ENCODE results near the gene UBAC2. TPM values are rescaled to one million over a fixed set of nuclear protein-coding genes. Genes with fewer than 3 reads are reported as not detected.

UBAC2 gene
- total and polyA plus RNA-seq, 4 experiments from 2014 or later, result 88.4 to 161 (median 101) TPM

- ChIA-PET POLR2A (ENCODE audit: partially characterized antibody) (interaction anchor here (0.7 to 8.2 kb wide), 13 partner anchors 9 to 145 kb away, joined by 3 to 159 read pairs (median 7); partner anchors contain the start of gene GPR183), CTCF (ENCODE audit: partially characterized antibody) (interaction anchor here (0.7 to 12.4 kb wide), 7 partner anchors 9 to 147 kb away, joined by 3 to 139 read pairs (median 5); no protein-coding TSS in a partner anchor)
- Mint-ChIP-seq H3K27ac (peak overlapping the region; percentile 88 to 95 (median 93)), H3K4me3 (peak overlapping the region in 7 of 8 donors; percentile 21 to 84 (median 70)), H3K36me3 (peaks cover 15 to 50% of the 10 kb centered on the region in 2 donors), H3K27me3 (no peaks in the 10 kb centered on the region), H3K9me3 (no peaks in the 10 kb centered on the region), H3K4me1 (peaks cover 65 to 100% (median 84%) of the 10 kb centered on the region in 4 donors)
- no peak overlapping the region for H3K4me3 ChIP-seq (ENCODE audit: low read length in 2 of 2)
- H3K27ac ChIP-seq (ENCODE audit: low read depth, low read length), result peak overlapping the region; percentile 20
- no peak for DNase-seq
- H3K36me3 ChIP-seq (ENCODE audit: insufficient read depth, low read length), result peaks cover 14% of the 10 kb centered on the region
- no peaks in the 10 kb centered on the region for H3K9me3 ChIP-seq (ENCODE audit: control insufficient read depth in 1 of 2, low read length in 2 of 2)
- intact Hi-C loops (cut with micrococcal nuclease), result loop anchor here (10.0 kb wide), 1 partner anchor 316 kb away; the partner anchor contains the start of gene CLYBL
- H3K27me3 ChIP-seq (ENCODE audit: insufficient read depth, low read length), result no peaks in the 10 kb centered on the region
- peaks cover 95% of the 10 kb centered on the region for H3K4me1 ChIP-seq (ENCODE audit: insufficient read depth, low read length)
Observed at GRCh38 chr13:99289271-99289670, 88.6 kb downstream of the UBAC2 start.

GRCh38 chr13:99289674-99290337 lies 89.2 kb downstream of the UBAC2 start:
- H3K4me1 ChIP-seq (ENCODE audit: insufficient read depth, low read length), result peaks cover 95% of the 10 kb centered on the region
- Mint-ChIP-seq H3K4me3 (peak overlapping the region in 7 of 8 donors; percentile 29 to 83 (median 64)), H3K36me3 (peaks cover 17 to 53% of the 10 kb centered on the region in 2 donors), H3K4me1 (peaks cover 60 to 97% (median 81%) of the 10 kb centered on the region in 4 donors), H3K27me3 (no peaks in the 10 kb centered on the region), H3K9me3 (no peaks in the 10 kb centered on the region), H3K27ac (peak overlapping the region; percentile 88 to 95 (median 93))
- no peaks in the 10 kb centered on the region for H3K27me3 ChIP-seq (ENCODE audit: insufficient read depth, low read length)
- peak overlapping the region; percentile 20 for H3K27ac ChIP-seq (ENCODE audit: low read depth, low read length)
- POLR2A ChIA-PET (ENCODE audit: partially characterized antibody), result interaction anchor here (0.9 to 7.8 kb wide), 6 partner anchors 10 to 25 kb away, joined by 3 to 159 read pairs (median 8); partner anchors contain the start of gene GPR183
- no peaks in the 10 kb centered on the region for H3K9me3 ChIP-seq (ENCODE audit: control insufficient read depth in 1 of 2, low read length in 2 of 2)
- intact Hi-C loops (cut with micrococcal nuclease), result loop anchor here (2.0 to 10.0 kb wide), 2 partner anchors 17 to 315 kb away; partner anchors contain the start of genes CLYBL and GPR183
- DNase-seq, result peak in 4 of 5 donors; percentile 51 to 78 (median 56)
- no peak overlapping the region for H3K4me3 ChIP-seq (ENCODE audit: low read length in 2 of 2)
- peaks cover 17% of the 10 kb centered on the region for H3K36me3 ChIP-seq (ENCODE audit: insufficient read depth, low read length)
- CTCF ChIA-PET (ENCODE audit: partially characterized antibody), result interaction anchor here (1.6 to 12.4 kb wide), 5 partner anchors 10 to 146 kb away, joined by 5 to 139 read pairs (median 15); no protein-coding TSS in a partner anchor

- H3K27ac ChIP-seq (ENCODE audit: low read depth, low read length), result no peak overlapping the region
- no peak overlapping the region for H3K4me3 ChIP-seq (ENCODE audit: low read length in 2 of 2)
- ChIA-PET POLR2A (ENCODE audit: partially characterized antibody) (interaction anchor here (0.6 to 19.6 kb wide), 6 partner anchors 8 to 92 kb away, joined by 3 to 406 read pairs (median 21); partner anchors contain the start of gene GPR183), CTCF (ENCODE audit: partially characterized antibody) (interaction anchor here (1.4 to 3.3 kb wide), 2 partner anchors 9 to 21 kb away, joined by 3 to 16 read pairs; no protein-coding TSS in a partner anchor)
- H3K27ac Mint-ChIP-seq, result peak overlapping the region; percentile 88 to 96 (median 94)
- intact Hi-C loops (cut with micrococcal nuclease), result loop anchor here (1.0 to 2.0 kb wide), 2 partner anchors 11 to 16 kb away; partner anchors contain the start of gene GPR183
- H3K27me3 Mint-ChIP-seq, result no peaks in the 10 kb centered on the region
- H3K36me3 ChIP-seq (ENCODE audit: insufficient read depth, low read length), result peaks cover 28% of the 10 kb centered on the region
- H3K36me3 Mint-ChIP-seq, result peaks cover 28 to 62% of the 10 kb centered on the region in 2 donors
- H3K4me1 ChIP-seq (ENCODE audit: insufficient read depth, low read length), result peaks cover 95% of the 10 kb centered on the region
- peak in 4 of 5 donors; percentile 49 to 68 (median 56) for DNase-seq
- H3K9me3 Mint-ChIP-seq, result no peaks in the 10 kb centered on the region
- H3K9me3 ChIP-seq (ENCODE audit: control insufficient read depth in 1 of 2, low read length in 2 of 2), result no peaks in the 10 kb centered on the region
- no peaks in the 10 kb centered on the region for H3K27me3 ChIP-seq (ENCODE audit: insufficient read depth, low read length)
- H3K4me3 Mint-ChIP-seq, result peak overlapping the region in 7 of 8 donors; percentile 43 to 76 (median 59)
- peaks cover 65 to 97% (median 81%) of the 10 kb centered on the region in 4 donors for H3K4me1 Mint-ChIP-seq
Observed at GRCh38 chr13:99290894-99291293, 90.2 kb downstream of the UBAC2 start.

- ChIA-PET CTCF (ENCODE audit: partially characterized antibody) (interaction anchor here (0.9 to 3.3 kb wide), 10 partner anchors 9 to 143 kb away, joined by 3 to 19 read pairs (median 6); no protein-coding TSS in a partner anchor), POLR2A (ENCODE audit: partially characterized antibody) (interaction anchor here (0.5 to 19.6 kb wide), 19 partner anchors 11 to 144 kb away, joined by 3 to 406 read pairs (median 5); partner anchors contain the start of genes GPR18, GPR183 and UBAC2)
- Histone ChIP-seq H3K36me3 (ENCODE audit: insufficient read depth, low read length) (peaks cover 30% of the 10 kb centered on the region), H3K9me3 (ENCODE audit: control insufficient read depth in 1 of 2, low read length in 2 of 2) (no peaks in the 10 kb centered on the region), H3K27me3 (ENCODE audit: insufficient read depth, low read length) (no peaks in the 10 kb centered on the region), H3K27ac (ENCODE audit: low read depth, low read length) (peak overlapping the region; percentile 46), H3K4me1 (ENCODE audit: insufficient read depth, low read length) (peaks cover 95% of the 10 kb centered on the region), H3K4me3 (ENCODE audit: low read length in 2 of 2) (no peak overlapping the region)
- Mint-ChIP-seq H3K4me3 (peak overlapping the region in 6 of 8 donors; percentile 3 to 73 (median 35)), H3K27me3 (no peaks in the 10 kb centered on the region), H3K27ac (peak overlapping the region; percentile 80 to 94 (median 88)), H3K4me1 (peaks cover 65 to 96% (median 78%) of the 10 kb centered on the region in 4 donors), H3K9me3 (no peaks in the 10 kb centered on the region), H3K36me3 (peaks cover 40 to 72% of the 10 kb centered on the region in 2 donors)
- DNase-seq, result no peak
- intact Hi-C loops (cut with micrococcal nuclease), result no loop called here
Observed at GRCh38 chr13:99293178-99293577, 92.5 kb downstream of the UBAC2 start.

- no peak overlapping the region for H3K4me3 ChIP-seq (ENCODE audit: low read length in 2 of 2)
- peak overlapping the region in 5 of 8 donors; percentile 6 to 73 (median 49) for H3K4me3 Mint-ChIP-seq
- peaks cover 30% of the 10 kb centered on the region for H3K36me3 ChIP-seq (ENCODE audit: insufficient read depth, low read length)
- no peaks in the 10 kb centered on the region for H3K27me3 Mint-ChIP-seq
- no peaks in the 10 kb centered on the region for H3K9me3 Mint-ChIP-seq
- CTCF ChIA-PET (ENCODE audit: partially characterized antibody), result interaction anchor here (0.9 to 2.9 kb wide), 11 partner anchors 8 to 143 kb away, joined by 3 to 19 read pairs (median 6); no protein-coding TSS in a partner anchor
- H3K9me3 ChIP-seq (ENCODE audit: control insufficient read depth in 1 of 2, low read length in 2 of 2), result no peaks in the 10 kb centered on the region
- H3K27me3 ChIP-seq (ENCODE audit: insufficient read depth, low read length), result no peaks in the 10 kb centered on the region
- H3K27ac ChIP-seq (ENCODE audit: low read depth, low read length), result peak overlapping the region; percentile 46
- peak overlapping the region; percentile 19 to 93 (median 81) for H3K27ac Mint-ChIP-seq
- no peak for DNase-seq
- H3K4me1 Mint-ChIP-seq, result peaks cover 62 to 94% (median 76%) of the 10 kb centered on the region in 4 donors
- peaks cover 44 to 71% of the 10 kb centered on the region in 2 donors for H3K36me3 Mint-ChIP-seq
- intact Hi-C loops (cut with micrococcal nuclease), result no loop called here
- POLR2A ChIA-PET (ENCODE audit: partially characterized antibody), result interaction anchor here (0.8 to 19.6 kb wide), 14 partner anchors 11 to 362 kb away, joined by 3 to 406 read pairs (median 5); partner anchors contain the start of genes GPR18, GPR183 and UBAC2
- H3K4me1 ChIP-seq (ENCODE audit: insufficient read depth, low read length), result peaks cover 95% of the 10 kb centered on the region
Observed at GRCh38 chr13:99294198-99294597, 93.5 kb downstream of the UBAC2 start.

GRCh38 chr13:99294958-99295357 lies 94.3 kb downstream of the UBAC2 start:
- Histone ChIP-seq H3K4me1 (ENCODE audit: insufficient read depth, low read length) (peaks cover 95% of the 10 kb centered on the region), H3K4me3 (ENCODE audit: low read length in 2 of 2) (no peak overlapping the region), H3K9me3 (ENCODE audit: control insufficient read depth in 1 of 2, low read length in 2 of 2) (no peaks in the 10 kb centered on the region), H3K27me3 (ENCODE audit: insufficient read depth, low read length) (no peaks in the 10 kb centered on the region), H3K36me3 (ENCODE audit: insufficient read depth, low read length) (peaks cover 32% of the 10 kb centered on the region), H3K27ac (ENCODE audit: low read depth, low read length) (peak overlapping the region; percentile 66)
- Mint-ChIP-seq H3K4me1 (peaks cover 60 to 94% (median 75%) of the 10 kb centered on the region in 4 donors), H3K27me3 (no peaks in the 10 kb centered on the region), H3K4me3 (peak overlapping the region; percentile 18 to 87 (median 75)), H3K9me3 (no peaks in the 10 kb centered on the region), H3K36me3 (peaks cover 46 to 72% of the 10 kb centered on the region in 2 donors), H3K27ac (peak overlapping the region; percentile 88 to 96 (median 93))
- DNase-seq, result no peak
- CTCF ChIA-PET (ENCODE audit: partially characterized antibody), result interaction anchor here (0.9 to 2.1 kb wide), 6 partner anchors 9 to 142 kb away, joined by 3 to 6 read pairs (median 4); no protein-coding TSS in a partner anchor
- intact Hi-C loops (cut with micrococcal nuclease), result no loop called here
- POLR2A ChIA-PET (ENCODE audit: partially characterized antibody), result interaction anchor here (0.7 to 19.6 kb wide), 12 partner anchors 10 to 361 kb away, joined by 3 to 406 read pairs (median 5); partner anchors contain the start of gene GPR183

Measured in CD4-positive, alpha-beta memory T cell (primary cell).